Measurements from ENCODE around the gene COL6A5.
"Not testable (repeated sequence)": the region's sequence is repeated elsewhere in the genome, so short reads cannot be mapped to it uniquely, and the experiment has no call there.

COL6A5 gene

GRCh38 chr3:130323503-130323902 is 22.0 kb upstream of the COL6A5 start:
- TF ChIP-seq CTCF (IDR thresholded peaks at IDR 0.05; ENCODE audit: extremely low read depth, missing control alignments): no peak
- DNase-seq (ENCODE audit: low spot score): no peak

- DNase-seq (ENCODE audit: low spot score): no peak
- no peak for TF ChIP-seq CTCF (IDR thresholded peaks at IDR 0.05; ENCODE audit: extremely low read depth, missing control alignments)
These were observed 4.7 kb upstream of the COL6A5 start for GRCh38 chr3:130340766-130341165.

GRCh38 chr3:130341388-130341787 is 4.1 kb upstream of the COL6A5 start:
- DNase-seq (ENCODE audit: low spot score): no peak
- TF ChIP-seq CTCF (IDR thresholded peaks at IDR 0.05; ENCODE audit: extremely low read depth, missing control alignments): no peak

- DNase-seq (ENCODE audit: low spot score): no peak
- no peak for TF ChIP-seq CTCF (IDR thresholded peaks at IDR 0.05; ENCODE audit: extremely low read depth, missing control alignments)
These were observed 3.6 kb upstream of the COL6A5 start for GRCh38 chr3:130341882-130342281.

GRCh38 chr3:130342821-130343661 is 2.4 kb upstream of the COL6A5 start:
- TF ChIP-seq CTCF (IDR thresholded peaks at IDR 0.05; ENCODE audit: extremely low read depth, missing control alignments): no peak
- no peak for DNase-seq (ENCODE audit: low spot score)

GRCh38 chr3:130348258-130348657 is 2.8 kb downstream of the COL6A5 start:
- not testable (repeated sequence) for DNase-seq (ENCODE audit: low spot score)

GRCh38 chr3:130354430-130354829 is 9.0 kb downstream of the COL6A5 start:
- TF ChIP-seq CTCF (IDR thresholded peaks at IDR 0.05; ENCODE audit: extremely low read depth, missing control alignments): no peak
- no peak for DNase-seq (ENCODE audit: low spot score)

GRCh38 chr3:130374033-130374432 is 28.6 kb downstream of the COL6A5 start:
- TF ChIP-seq CTCF (IDR thresholded peaks at IDR 0.05; ENCODE audit: extremely low read depth, missing control alignments): no peak
- DNase-seq (ENCODE audit: low spot score): no peak

Measured in GM20000 (cell line).